OCI-LY3 (cell line): ENCODE measurements around the gene TINAG.

Source experiments
- H2AFZ ChIP-seq: fragments of 200-600, 300-600 bp; shearing (Covaris generic); 2 replicates; pipeline ENCODE4 v1.6.0; 2014; ENCODE audit warnings: antibody characterized with exemption, low read depth, low read length
- H3K27ac ChIP-seq: fragments of 200-600, 300-600 bp; sonication (generic); 2 replicates; pipeline ENCODE4 v1.5.1; 2014; ENCODE audit warnings: mild to moderate bottlenecking, low read length, moderate library complexity, mixed read lengths
- H3K27me3 ChIP-seq: fragments of 200-600, 300-600 bp; sonication (generic); 2 replicates; pipeline ENCODE4 v1.6.1; 2014; ENCODE audit warnings: low read depth, low read length, mixed read lengths
- H3K36me3 ChIP-seq: fragments of 200-600, 300-600 bp; sonication (generic); replicated peaks from 2 replicates; pipeline ENCODE3; 2014; ENCODE audit warnings: low read depth, low read length, mixed read lengths
- H3K4me1 ChIP-seq: fragments of 300-600, 200-600 bp; sonication (generic); 2 replicates; pipeline ENCODE4 v1.6.1; 2014; ENCODE audit warnings: low read length, mixed read lengths
- H3K4me2 ChIP-seq: fragments of 200-600, 300-600 bp; sonication (generic); 2 replicates; pipeline ENCODE4 v1.6.1; 2014; ENCODE audit warnings: low read length, mixed read lengths
- H3K4me3 ChIP-seq: fragments of 300-600, 200-600 bp; sonication (generic); 2 replicates; pipeline ENCODE4 v1.5.1; 2014; ENCODE audit warnings: antibody characterized with exemption, mild to moderate bottlenecking, low read length, moderate library complexity
- H3K79me2 ChIP-seq: fragments of 300-600, 200-600 bp; shearing (Covaris generic); 2 replicates; pipeline ENCODE4 v1.6.1; 2014; ENCODE audit warnings: mild to moderate bottlenecking, low read length, mixed read lengths
- H3K9ac ChIP-seq: fragments of 300-600, 200-600 bp; shearing (Covaris generic); 2 replicates; pipeline ENCODE4 v1.6.0; 2014; ENCODE audit warnings: mild to moderate bottlenecking, low read length, moderate library complexity
- H3K9me3 ChIP-seq: fragments of 200-600, 300-600 bp; shearing (Covaris generic); 2 replicates; pipeline ENCODE4 v1.6.1; 2014; ENCODE audit warnings: low read length, mixed read lengths; ENCODE audit not compliant: insufficient read depth
- H4K20me1 ChIP-seq: fragments of 200-600, 300-600 bp; sonication (generic); 2 replicates; pipeline ENCODE4 v1.6.1; 2016; ENCODE audit warnings: low read length, mixed read lengths; ENCODE audit not compliant: insufficient read depth
- EZH2phosphoT487 ChIP-seq: fragments of 200-600 bp; shearing (Covaris generic); IDR thresholded peaks from 2 replicates; pipeline ENCODE4 v1.6.1; 2018; ENCODE audit warnings: antibody characterized with exemption, mixed run types, low read depth
- TF ChIP-seq, protein P1 (sequence below): fragments of 200-600, 300-600 bp; sonication (generic); IDR thresholded peaks from 2 replicates; pipeline ENCODE4 v1.5.1; 2014; ENCODE audit warnings: antibody characterized with exemption, low read length, low read depth

The TINAG gene

DNA sequence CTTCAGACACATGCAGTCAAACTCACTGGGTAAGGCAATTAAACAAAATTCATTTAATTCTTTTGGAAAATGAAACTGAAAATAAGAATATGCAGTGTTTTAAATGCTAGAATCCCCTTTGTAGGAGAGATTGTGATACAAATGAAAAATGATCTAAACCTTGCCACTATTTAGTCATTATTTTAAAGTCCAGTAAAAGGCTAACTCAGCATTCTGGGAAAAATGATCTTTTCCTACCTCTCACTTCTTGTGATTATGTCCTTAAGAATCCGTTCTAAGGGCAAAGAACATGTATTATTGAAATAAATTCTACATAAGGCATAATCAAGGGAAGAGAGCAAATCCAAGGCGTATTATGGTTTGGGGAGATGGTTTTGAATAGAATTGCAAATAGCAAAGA, 46.4 kb downstream of the TINAG start:
- Histone ChIP-seq H3K27ac (no peak overlapping the region), H3K27me3 (no peaks in the 10 kb centered on the region), H2AFZ (no peak overlapping the region), H3K4me3 (no peak overlapping the region), H3K9ac (no peak overlapping the region), H3K4me2 (no peak overlapping the region), H3K36me3 (no peaks in the 10 kb centered on the region), H3K9me3 (no peaks in the 10 kb centered on the region), H4K20me1 (no peaks in the 10 kb centered on the region), H3K4me1 (peaks cover 4% of the 10 kb centered on the region), H3K79me2 (no peaks in the 10 kb centered on the region)
- TF ChIP-seq, protein P1, sequence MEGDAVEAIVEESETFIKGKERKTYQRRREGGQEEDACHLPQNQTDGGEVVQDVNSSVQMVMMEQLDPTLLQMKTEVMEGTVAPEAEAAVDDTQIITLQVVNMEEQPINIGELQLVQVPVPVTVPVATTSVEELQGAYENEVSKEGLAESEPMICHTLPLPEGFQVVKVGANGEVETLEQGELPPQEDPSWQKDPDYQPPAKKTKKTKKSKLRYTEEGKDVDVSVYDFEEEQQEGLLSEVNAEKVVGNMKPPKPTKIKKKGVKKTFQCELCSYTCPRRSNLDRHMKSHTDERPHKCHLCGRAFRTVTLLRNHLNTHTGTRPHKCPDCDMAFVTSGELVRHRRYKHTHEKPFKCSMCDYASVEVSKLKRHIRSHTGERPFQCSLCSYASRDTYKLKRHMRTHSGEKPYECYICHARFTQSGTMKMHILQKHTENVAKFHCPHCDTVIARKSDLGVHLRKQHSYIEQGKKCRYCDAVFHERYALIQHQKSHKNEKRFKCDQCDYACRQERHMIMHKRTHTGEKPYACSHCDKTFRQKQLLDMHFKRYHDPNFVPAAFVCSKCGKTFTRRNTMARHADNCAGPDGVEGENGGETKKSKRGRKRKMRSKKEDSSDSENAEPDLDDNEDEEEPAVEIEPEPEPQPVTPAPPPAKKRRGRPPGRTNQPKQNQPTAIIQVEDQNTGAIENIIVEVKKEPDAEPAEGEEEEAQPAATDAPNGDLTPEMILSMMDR = no peak
- TF ChIP-seq EZH2phosphoT487 = no peak

DNA sequence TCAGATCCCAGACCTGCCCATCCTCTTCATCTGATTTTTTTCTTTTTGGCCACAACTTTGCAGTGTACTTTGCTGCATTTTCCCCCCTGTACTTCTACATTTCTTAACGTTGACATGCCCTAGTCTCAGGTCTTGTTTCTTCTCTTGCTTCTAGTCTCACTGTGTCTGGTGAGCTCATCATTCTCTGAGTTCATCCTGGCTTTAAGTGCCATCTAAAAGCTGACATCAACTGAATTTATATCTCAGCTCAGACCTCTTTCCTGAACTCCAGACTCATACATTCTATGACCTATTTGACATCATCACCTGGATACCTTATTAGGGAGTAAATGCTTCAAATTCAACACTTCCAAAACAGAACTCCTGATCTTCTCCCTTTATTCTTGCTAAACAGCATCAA, 48.9 kb downstream of the TINAG start:
- Histone ChIP-seq H4K20me1 (no peaks in the 10 kb centered on the region), H3K27ac (no peak overlapping the region), H3K36me3 (no peaks in the 10 kb centered on the region), H3K4me1 (peaks cover 4% of the 10 kb centered on the region), H3K79me2 (no peaks in the 10 kb centered on the region), H3K4me2 (no peak overlapping the region), H3K27me3 (no peaks in the 10 kb centered on the region), H3K9ac (no peak overlapping the region), H3K9me3 (no peaks in the 10 kb centered on the region), H3K4me3 (no peak overlapping the region), H2AFZ (no peak overlapping the region)
- TF ChIP-seq, protein P1 = no peak
- no peak for TF ChIP-seq EZH2phosphoT487

GRCh38 chr6:54361188-54361587, 52.9 kb downstream of the TINAG start:
- H3K4me3 ChIP-seq = no peak overlapping the region
- no peaks in the 10 kb centered on the region for H4K20me1 ChIP-seq
- no peak overlapping the region for H2AFZ ChIP-seq
- H3K27me3 ChIP-seq = no peaks in the 10 kb centered on the region
- H3K27ac ChIP-seq = no peak overlapping the region
- no peaks in the 10 kb centered on the region for H3K4me1 ChIP-seq
- no peak overlapping the region for H3K4me2 ChIP-seq
- H3K9me3 ChIP-seq = no peaks in the 10 kb centered on the region
- H3K79me2 ChIP-seq = no peaks in the 10 kb centered on the region
- H3K36me3 ChIP-seq = no peaks in the 10 kb centered on the region
- no peak overlapping the region for H3K9ac ChIP-seq
- TF ChIP-seq EZH2phosphoT487 = no peak
- TF ChIP-seq, protein P1 = no peak

- no peak overlapping the region for H3K4me2 ChIP-seq
- no peak overlapping the region for H3K4me3 ChIP-seq
- no peaks in the 10 kb centered on the region for H3K27me3 ChIP-seq
- no peaks in the 10 kb centered on the region for H4K20me1 ChIP-seq
- TF ChIP-seq, protein P1 = no peak
- no peak for TF ChIP-seq EZH2phosphoT487
- no peaks in the 10 kb centered on the region for H3K36me3 ChIP-seq
- no peak overlapping the region for H2AFZ ChIP-seq
- H3K4me1 ChIP-seq = no peaks in the 10 kb centered on the region
- no peak overlapping the region for H3K27ac ChIP-seq
- no peak overlapping the region for H3K9ac ChIP-seq
- no peaks in the 10 kb centered on the region for H3K79me2 ChIP-seq
- no peaks in the 10 kb centered on the region for H3K9me3 ChIP-seq
Measured at GRCh38 chr6:54361734-54362133, 53.5 kb downstream of the TINAG start.
